Uterus (tissue), 2 donors: ENCODE data around the gene ST3GAL5.

ENCODE experiments used
- CTCF ChIP-seq, 4 experiments: fragments of 200-600 bp in 2 of 4; fragments of 450-650 bp in 2 of 4; sonication (generic) in 2 of 4; IDR thresholded peaks; one replicate each; pipeline ENCODE4 v1.5.1; 2016 to 2019; ENCODE audit warnings: antibody characterized with exemption in 4 of 4, mild to moderate bottlenecking in 2 of 4, moderate library complexity in 1 of 4
- POLR2A ChIP-seq, 2 donors: fragments of 450-650 bp; IDR thresholded peaks; one replicate each; pipeline ENCODE4 v1.6.1; 2016; ENCODE audit warnings: antibody characterized with exemption in 2 of 2, mild to moderate bottlenecking in 1 of 2, moderate library complexity in 1 of 2

- no peak for TF ChIP-seq POLR2A (IDR thresholded peaks at IDR 0.05)
- no peak for TF ChIP-seq CTCF (IDR thresholded peaks at IDR 0.05)
These were observed 95.9 kb downstream of the ST3GAL5 start for GRCh38 chr2:85792783-85793441.
